Measurements from ENCODE around the gene SPTBN1.

DNA sequence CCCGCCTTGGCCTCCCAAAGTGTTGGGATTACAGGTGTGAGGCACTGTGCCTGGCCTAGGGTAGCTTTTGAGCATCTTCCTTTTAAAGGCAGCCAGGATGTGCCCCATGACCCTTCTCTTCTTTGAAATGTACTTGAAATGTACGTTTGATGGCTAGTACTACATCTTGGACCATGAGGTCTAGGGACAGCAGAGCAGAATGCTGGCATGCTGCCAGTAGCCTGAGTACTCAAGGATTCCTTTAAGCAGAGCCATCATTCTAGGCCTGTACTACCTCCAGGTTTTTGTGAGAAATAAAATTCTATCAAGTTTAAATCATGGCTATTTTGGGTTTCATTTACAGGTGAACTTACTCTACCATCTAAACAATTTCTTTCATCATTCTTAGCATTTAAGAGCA, 264.4 kb downstream of the SPTBN1 start:
- TF ChIP-seq EP300 (IDR thresholded peaks at IDR 0.05) (no peak), POLR2A (IDR thresholded peaks at IDR 0.05) (no peak)
- TF ChIP-seq, protein P1, sequence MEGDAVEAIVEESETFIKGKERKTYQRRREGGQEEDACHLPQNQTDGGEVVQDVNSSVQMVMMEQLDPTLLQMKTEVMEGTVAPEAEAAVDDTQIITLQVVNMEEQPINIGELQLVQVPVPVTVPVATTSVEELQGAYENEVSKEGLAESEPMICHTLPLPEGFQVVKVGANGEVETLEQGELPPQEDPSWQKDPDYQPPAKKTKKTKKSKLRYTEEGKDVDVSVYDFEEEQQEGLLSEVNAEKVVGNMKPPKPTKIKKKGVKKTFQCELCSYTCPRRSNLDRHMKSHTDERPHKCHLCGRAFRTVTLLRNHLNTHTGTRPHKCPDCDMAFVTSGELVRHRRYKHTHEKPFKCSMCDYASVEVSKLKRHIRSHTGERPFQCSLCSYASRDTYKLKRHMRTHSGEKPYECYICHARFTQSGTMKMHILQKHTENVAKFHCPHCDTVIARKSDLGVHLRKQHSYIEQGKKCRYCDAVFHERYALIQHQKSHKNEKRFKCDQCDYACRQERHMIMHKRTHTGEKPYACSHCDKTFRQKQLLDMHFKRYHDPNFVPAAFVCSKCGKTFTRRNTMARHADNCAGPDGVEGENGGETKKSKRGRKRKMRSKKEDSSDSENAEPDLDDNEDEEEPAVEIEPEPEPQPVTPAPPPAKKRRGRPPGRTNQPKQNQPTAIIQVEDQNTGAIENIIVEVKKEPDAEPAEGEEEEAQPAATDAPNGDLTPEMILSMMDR (IDR thresholded peaks at IDR 0.05) = no peak

Data from stomach (tissue), 4 donors.